GM12878 (cell line): ENCODE results near the gene KCNG1. TPM values are rescaled to one million over a fixed set of nuclear protein-coding genes. Genes with fewer than 3 reads are reported as not detected.

Source experiments
- ATAC-seq: fragments of 200-7000 bp; cut with Tn5 transposase; 3 replicates; pipeline ENCODE4 v1.9.1; 2020; ENCODE audit warnings: mild to moderate bottlenecking, moderate library complexity
- BruUV-seq: library from RNA; stranded (reverse); fragments of 400-500 nt; replicated peaks from 2 replicates; lab custom pipeline; 2021; lab: Mats Ljungman, UMichigan
- CTCF ChIA-PET: fragments of 300-600 bp; sonication (Branson Sonifier 250); formaldehyde crosslinking; extraction: SDS; loops from one replicate; lab custom pipeline; 2021; ENCODE audit warnings: inconsistent platforms; lab: Yijun Ruan, JAX
- POLR2A ChIA-PET: fragments of 350-600 bp; formaldehyde crosslinking; extraction: SDS; loops from one replicate; lab custom pipeline; 2021; ENCODE audit warnings: inconsistent platforms; lab: Charles Lee
- RAD21 ChIA-PET: fragments of 300-600 bp; sonication (Branson Sonifier 250); formaldehyde crosslinking; loops from one replicate; lab custom pipeline; 2023; ENCODE audit warnings: antibody characterized with exemption; ENCODE audit not compliant: unreplicated experiment; lab: Charles Lee
- SMC1A ChIA-PET: fragments of 300-600 bp; sonication (Branson Sonifier 250); formaldehyde crosslinking; loops from one replicate; lab custom pipeline; 2023; ENCODE audit not compliant: unreplicated experiment, uncharacterized antibody; lab: Charles Lee
- DNase-seq: peaks from one replicate; pipeline ENCODE4 v3.0.0-alpha.2; 2011; ENCODE audit warnings: low read depth, low spot score
- FAIRE-seq: peaks from 3 replicates; lab custom pipeline; 2011; peaks lifted over from hg19 to GRCh38; lab: Jason Lieb, UNC
- H2AFZ ChIP-seq: 2 replicates; pipeline ENCODE4 v1.6.0; 2011; ENCODE audit warnings: low read depth, low read length, control low read depth; ENCODE audit not compliant: control insufficient read depth
- H3K27ac ChIP-seq: 2 replicates; pipeline ENCODE4 v1.5.1; 2011; ENCODE audit warnings: control low read depth; ENCODE audit not compliant: control insufficient read depth, insufficient read depth
- H3K27me3 ChIP-seq, 2 experiments: replicated peaks in 1 of 2; 2 replicates each; pipeline versions ENCODE4 v1.6.0 to v1.6.1; 2011; ENCODE audit warnings: low read length in 1 of 2; ENCODE audit not compliant: control insufficient read depth in 2 of 2, insufficient read depth in 2 of 2
- H3K36me3 ChIP-seq, 2 experiments: 2 replicates each; pipeline ENCODE4 v1.5.1; 2011; ENCODE audit warnings: low read length in 1 of 2; ENCODE audit not compliant: control insufficient read depth in 2 of 2, insufficient read depth in 2 of 2
- H3K4me1 ChIP-seq: 2 replicates; pipeline ENCODE4 v1.6.1; 2011; ENCODE audit warnings: mild to moderate bottlenecking, low read length, moderate library complexity, mixed read lengths; ENCODE audit not compliant: control insufficient read depth, insufficient read depth
- H3K4me2 ChIP-seq: 2 replicates; pipeline ENCODE4 v1.6.0; 2011; ENCODE audit warnings: control low read depth; ENCODE audit not compliant: control insufficient read depth, insufficient read depth
- H3K4me3 ChIP-seq: fragments of 200-600 bp; sonication (generic); 2 replicates; pipeline ENCODE4 v1.5.1; 2016
- H3K79me2 ChIP-seq: 2 replicates; pipeline ENCODE4 v1.6.0; 2011; ENCODE audit warnings: low read length; ENCODE audit not compliant: control insufficient read depth, insufficient read depth
- H3K9ac ChIP-seq: 2 replicates; pipeline ENCODE4 v1.8.0; 2011; ENCODE audit warnings: low read length, control low read depth, mixed read lengths; ENCODE audit not compliant: control insufficient read depth, insufficient read depth
- H3K9me3 ChIP-seq: replicated peaks from 3 replicates; pipeline ENCODE4 v1.5.1; 2011; ENCODE audit warnings: mild to moderate bottlenecking, low read length; ENCODE audit not compliant: control insufficient read depth, insufficient read depth
- H4K20me1 ChIP-seq: 2 replicates; pipeline ENCODE4 v1.6.0; 2011; ENCODE audit not compliant: control insufficient read depth, insufficient read depth
- BCL11A ChIP-seq: IDR thresholded peaks from 2 replicates; pipeline ENCODE4 v1.6.1; 2011; ENCODE audit warnings: low read depth, low read length
- EGR1 ChIP-seq, 2 experiments: IDR thresholded peaks; 1 replicate in 1 of 2; 2 replicates in 1 of 2; pipeline ENCODE4 v1.6.1; 2011 to 2012; ENCODE audit warnings: low read depth in 2 of 2, low read length in 2 of 2, borderline replicate concordance in 1 of 2, mild to moderate bottlenecking in 1 of 2, moderate library complexity in 1 of 2
- HCFC1 ChIP-seq: fragments of 150-350 bp; IDR thresholded peaks from 2 replicates; pipeline ENCODE4 v1.6.1; 2014; ENCODE audit warnings: low read length
- RAD51 ChIP-seq: fragments of 450-650 bp; IDR thresholded peaks from 2 replicates; pipeline ENCODE4 v1.6.1; 2016; ENCODE audit warnings: moderate library complexity, mild to moderate bottlenecking, inconsistent platforms
- ZBTB40 ChIP-seq: fragments of 450-650 bp; IDR thresholded peaks from 2 replicates; pipeline ENCODE4 v1.6.1; 2016; ENCODE audit warnings: mild to moderate bottlenecking, moderate library complexity, borderline replicate concordance
- WGBS: methylation state at CpG from one replicate; pipeline ENCODE4 v1.1.6; 2016; ENCODE audit warnings: low lambda C conversion rate; ENCODE audit not compliant: insufficient replicate concordance, insufficient coverage; ENCODE audit errors: missing lambda C conversion rate; 5-methylcytosine and 5-hydroxymethylcytosine counted together
- in situ Hi-C: fragments of 300-500 bp; cut with MboI; formaldehyde crosslinking; loops from 9 replicates; pipeline ENCODE4 v1.14.3; 2018; ENCODE audit warnings: mixed read lengths
- intact Hi-C: fragments of 100-400 bp; cut with micrococcal nuclease; formaldehyde crosslinking; loops from one replicate; pipeline ENCODE4 v1.14.2; 2022; ENCODE audit not compliant: unreplicated experiment
- polyA plus RNA-seq, 11 experiments: library from polyadenylated mRNA; depleted of rRNA in 4 of 11; unstranded in 6 of 11; stranded (reverse) in 5 of 11; fragments of >200 nt; fragmentation: Nextera tagmentation in 4 of 11; fragmentation: Illumina TruSeq in 1 of 11; extraction: Ambion mirVana in 4 of 11; extraction: Trizol in 1 of 11; gene quantifications; 1 replicate in 1 of 11; 2 replicates in 10 of 11; pipeline versions ENCODE4 v1.2.1 to v1.2.3, GENCODE V29; 2011 to 2016; ENCODE audit warnings: inconsistent platforms in 2 of 11, missing spikeins in 2 of 11, low read depth in 1 of 11
- total RNA-seq, 4 experiments: library from RNA; depleted of rRNA in 3 of 4; stranded (reverse); fragments of >200 nt in 3 of 4; fragmentation: Illumina TruSeq in 1 of 4; extraction: Trizol in 1 of 4; gene quantifications; 2 replicates each; pipeline versions ENCODE4 v1.2.1 to v1.2.3, GENCODE V29; 2013 to 2021

Gene KCNG1
- total and polyA plus RNA-seq, 10 of the 15 experiments (the other 5 are each of a cell fraction or from before 2014, with no cell fraction given): not detected

- ChIA-PET POLR2A (no interaction called here), CTCF (no interaction called here), SMC1A (no interaction called here), RAD21 (no interaction called here)
- H3K9ac ChIP-seq: no peak overlapping the region
- TF ChIP-seq EGR1 (IDR thresholded peaks at IDR 0.05; ENCODE audit: borderline replicate concordance in 1 of 2, low read depth in 2 of 2, low read length in 2 of 2) (no peak), ZBTB40 (no peak), RAD51 (no peak), BCL11A (no peak), HCFC1 (no peak)
- in situ Hi-C loops (no loop called here), intact Hi-C loops (no loop called here)
- H3K4me1 ChIP-seq: no peaks in the 10 kb centered on the region
- H4K20me1 ChIP-seq: no peaks in the 10 kb centered on the region
- no peaks in the 10 kb centered on the region for H3K79me2 ChIP-seq
- no peak overlapping the region for H3K27ac ChIP-seq
- H3K27me3 ChIP-seq: peaks cover 0 to 4% of the 10 kb centered on the region in 2 experiments; a peak in 2 of 4 replicates
- H3K4me2 ChIP-seq: no peak overlapping the region
- no peaks in the 10 kb centered on the region for H3K9me3 ChIP-seq
- no peak for FAIRE-seq
- 52% methylated on average over 3 of the region's 3 CpGs for WGBS
- H3K36me3 ChIP-seq: no peaks in the 10 kb centered on the region
- BruUV-seq: no TSS peak
- no peak for ATAC-seq
- no peak for DNase-seq
- H3K4me3 ChIP-seq: no peak overlapping the region
- no peak overlapping the region for H2AFZ ChIP-seq
These were observed 21.9 kb upstream of the KCNG1 start for GRCh38 chr20:51044796-51045195.
